Neural cell (in vitro differentiated cells): ENCODE measurements around the gene AGPAT4. TPM values are rescaled to one million over a fixed set of nuclear protein-coding genes. Genes with fewer than 3 reads are reported as not detected.

Source experiments
- H2AFZ ChIP-seq: fragments of 200-600, 300-800 bp; sonication (generic), shearing (Covaris generic); 2 replicates; pipeline ENCODE4 v1.6.0; 2014; ENCODE audit warnings: low read depth, mild to moderate bottlenecking, antibody characterized with exemption, low read length, moderate library complexity
- H3F3A ChIP-seq: fragments of 200-600 bp; shearing (Covaris generic); 2 replicates; pipeline ENCODE4 v1.6.1; 2016; ENCODE audit warnings: mild to moderate bottlenecking, moderate library complexity, mixed read lengths, antibody characterized with exemption, low read length; ENCODE audit not compliant: insufficient read depth, poor library complexity, severe bottlenecking
- H3K27ac ChIP-seq: fragments of 200-600, 300-800 bp; sonication (generic), shearing (Covaris generic); 2 replicates; pipeline ENCODE4 v1.5.1; 2014; ENCODE audit warnings: mild to moderate bottlenecking, low read length, moderate library complexity
- H3K27me3 ChIP-seq: fragments of 300-800, 200-600 bp; sonication (generic), shearing (Covaris generic); 2 replicates; pipeline ENCODE4 v1.6.0; 2014; ENCODE audit warnings: mild to moderate bottlenecking, low read depth, low read length, moderate library complexity; ENCODE audit not compliant: insufficient read depth
- H3K36me3 ChIP-seq: fragments of 300-800, 200-600 bp; sonication (generic), shearing (Covaris generic); 2 replicates; pipeline ENCODE4 v1.5.1; 2014; ENCODE audit warnings: mild to moderate bottlenecking, antibody characterized with exemption, low read length, moderate library complexity; ENCODE audit not compliant: insufficient read depth
- H3K4me2 ChIP-seq: fragments of 300-800, 200-600 bp; sonication (generic), shearing (Covaris generic); 2 replicates; pipeline ENCODE4 v1.6.0; 2014; ENCODE audit warnings: mild to moderate bottlenecking, low read length
- H3K4me3 ChIP-seq: fragments of 300-800, 200-600 bp; sonication (generic), shearing (Covaris generic); 2 replicates; pipeline ENCODE4 v1.5.1; 2014; ENCODE audit warnings: mild to moderate bottlenecking, low read length, moderate library complexity
- H3K79me2 ChIP-seq: fragments of 200-600 bp; shearing (Covaris generic); replicated peaks from 2 replicates; pipeline ENCODE4 v1.6.0; 2014; ENCODE audit warnings: mild to moderate bottlenecking, low read length, moderate library complexity; ENCODE audit not compliant: insufficient read depth
- H3K9ac ChIP-seq: fragments of 300-800, 200-600 bp; sonication (generic), shearing (Covaris generic); 2 replicates; pipeline ENCODE4 v1.6.1; 2016; ENCODE audit warnings: mild to moderate bottlenecking, low read length, mixed read lengths
- H3K9me2 ChIP-seq: fragments of 200-600 bp; shearing (Covaris generic); 2 replicates; pipeline ENCODE4 v1.6.1; 2016; ENCODE audit warnings: mild to moderate bottlenecking, low read length, mixed read lengths; ENCODE audit not compliant: insufficient read depth
- H3K9me3 ChIP-seq: fragments of 200-600, 300-800 bp; sonication (generic), shearing (Covaris generic); 2 replicates; pipeline ENCODE4 v1.6.1; 2016; ENCODE audit warnings: mild to moderate bottlenecking, mixed run types, low read length, moderate library complexity, mixed read lengths
- H4K20me1 ChIP-seq: fragments of 200-600 bp; shearing (Covaris generic); 2 replicates; pipeline ENCODE4 v1.6.1; 2016; ENCODE audit warnings: mild to moderate bottlenecking, mixed run types; ENCODE audit not compliant: insufficient read depth
- EP300 ChIP-seq: fragments of 450-650 bp; conservative IDR thresholded peaks from 2 replicates; pipeline ENCODE4 v1.6.1; 2014; ENCODE audit warnings: antibody characterized with exemption, mild to moderate bottlenecking, moderate library complexity; ENCODE audit not compliant: poor library complexity, severe bottlenecking
- EZH2 ChIP-seq: fragments of 200-600, 300-800 bp; shearing (Covaris generic), sonication (generic); IDR thresholded peaks from 2 replicates; pipeline ENCODE4 v1.6.1; 2014; ENCODE audit warnings: antibody characterized with exemption, low read length, borderline replicate concordance, mild to moderate bottlenecking; ENCODE audit not compliant: insufficient read depth, poor library complexity, severe bottlenecking
- MXI1 ChIP-seq: fragments of 450-650 bp; conservative IDR thresholded peaks from 2 replicates; pipeline ENCODE4 v1.6.1; 2014; ENCODE audit warnings: antibody characterized with exemption, mild to moderate bottlenecking; ENCODE audit not compliant: poor library complexity, severe bottlenecking
- POLR2AphosphoS5 ChIP-seq: IDR thresholded peaks from 2 replicates; pipeline ENCODE4 v1.6.1; 2012
- RAD21 ChIP-seq: fragments of 450-650 bp; conservative IDR thresholded peaks from 2 replicates; pipeline ENCODE4 v1.6.1; 2014; ENCODE audit warnings: antibody characterized with exemption, mild to moderate bottlenecking, moderate library complexity
- SMC3 ChIP-seq: fragments of 450-650 bp; conservative IDR thresholded peaks from 2 replicates; pipeline ENCODE4 v1.6.1; 2014; ENCODE audit warnings: antibody characterized with exemption, mild to moderate bottlenecking, moderate library complexity; ENCODE audit not compliant: poor library complexity
- TAF1 ChIP-seq: IDR thresholded peaks from 2 replicates; pipeline ENCODE4 v1.6.1; 2012; ENCODE audit warnings: low read depth
- polyA plus RNA-seq: library from polyadenylated mRNA; depleted of rRNA; stranded (reverse); fragments of >200 nt; gene quantifications from 2 replicates; pipeline ENCODE4 v1.2.3, GENCODE V29; 2014
- TF ChIP-seq, protein P1 (sequence below): IDR thresholded peaks from 2 replicates; pipeline ENCODE4 v1.6.1; 2012; ENCODE audit warnings: borderline replicate concordance
- TF ChIP-seq, protein P2 (sequence below): fragments of 450-650 bp; IDR thresholded peaks from 2 replicates; pipeline ENCODE4 v1.5.1; 2014; ENCODE audit warnings: antibody characterized with exemption, mild to moderate bottlenecking, moderate library complexity; ENCODE audit not compliant: poor library complexity, severe bottlenecking

Gene AGPAT4
- polyA plus RNA-seq, 1 donor from 2014 or later, result 42.6 TPM

DNA sequence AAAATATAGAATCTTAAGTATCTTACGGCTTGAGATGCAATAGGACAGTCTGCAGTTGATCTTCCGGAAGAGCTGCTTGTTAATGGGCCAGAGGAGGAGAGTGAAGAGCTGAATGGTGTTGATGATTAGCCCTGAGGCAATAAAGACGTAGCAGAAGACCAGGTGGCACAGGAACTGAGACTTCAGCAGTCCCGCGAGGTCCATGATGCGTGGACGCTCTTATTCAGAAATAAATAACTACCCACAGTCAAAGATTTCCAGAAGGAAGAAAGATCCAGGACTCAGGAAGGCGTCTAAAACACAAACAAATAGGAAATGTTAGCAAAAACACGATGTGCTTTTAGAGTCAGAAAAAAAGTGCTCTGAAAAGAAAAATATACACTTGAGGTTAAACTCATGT lies 41.9 kb downstream of the AGPAT4 start:
- H3K27me3 ChIP-seq, result no peaks in the 10 kb centered on the region
- no peak overlapping the region for H2AFZ ChIP-seq
- H4K20me1 ChIP-seq, result no peaks in the 10 kb centered on the region
- H3K9ac ChIP-seq, result no peak overlapping the region
- H3K4me2 ChIP-seq, result no peak overlapping the region
- TF ChIP-seq MXI1, result no peak
- no peak for TF ChIP-seq EP300
- no peak for TF ChIP-seq TAF1
- no peak for TF ChIP-seq RAD21
- TF ChIP-seq SMC3, result no peak
- no peak for TF ChIP-seq EZH2
- TF ChIP-seq POLR2AphosphoS5, result no peak
- TF ChIP-seq, protein P1, sequence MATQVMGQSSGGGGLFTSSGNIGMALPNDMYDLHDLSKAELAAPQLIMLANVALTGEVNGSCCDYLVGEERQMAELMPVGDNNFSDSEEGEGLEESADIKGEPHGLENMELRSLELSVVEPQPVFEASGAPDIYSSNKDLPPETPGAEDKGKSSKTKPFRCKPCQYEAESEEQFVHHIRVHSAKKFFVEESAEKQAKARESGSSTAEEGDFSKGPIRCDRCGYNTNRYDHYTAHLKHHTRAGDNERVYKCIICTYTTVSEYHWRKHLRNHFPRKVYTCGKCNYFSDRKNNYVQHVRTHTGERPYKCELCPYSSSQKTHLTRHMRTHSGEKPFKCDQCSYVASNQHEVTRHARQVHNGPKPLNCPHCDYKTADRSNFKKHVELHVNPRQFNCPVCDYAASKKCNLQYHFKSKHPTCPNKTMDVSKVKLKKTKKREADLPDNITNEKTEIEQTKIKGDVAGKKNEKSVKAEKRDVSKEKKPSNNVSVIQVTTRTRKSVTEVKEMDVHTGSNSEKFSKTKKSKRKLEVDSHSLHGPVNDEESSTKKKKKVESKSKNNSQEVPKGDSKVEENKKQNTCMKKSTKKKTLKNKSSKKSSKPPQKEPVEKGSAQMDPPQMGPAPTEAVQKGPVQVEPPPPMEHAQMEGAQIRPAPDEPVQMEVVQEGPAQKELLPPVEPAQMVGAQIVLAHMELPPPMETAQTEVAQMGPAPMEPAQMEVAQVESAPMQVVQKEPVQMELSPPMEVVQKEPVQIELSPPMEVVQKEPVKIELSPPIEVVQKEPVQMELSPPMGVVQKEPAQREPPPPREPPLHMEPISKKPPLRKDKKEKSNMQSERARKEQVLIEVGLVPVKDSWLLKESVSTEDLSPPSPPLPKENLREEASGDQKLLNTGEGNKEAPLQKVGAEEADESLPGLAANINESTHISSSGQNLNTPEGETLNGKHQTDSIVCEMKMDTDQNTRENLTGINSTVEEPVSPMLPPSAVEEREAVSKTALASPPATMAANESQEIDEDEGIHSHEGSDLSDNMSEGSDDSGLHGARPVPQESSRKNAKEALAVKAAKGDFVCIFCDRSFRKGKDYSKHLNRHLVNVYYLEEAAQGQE, result no peak
- TF ChIP-seq, protein P2, sequence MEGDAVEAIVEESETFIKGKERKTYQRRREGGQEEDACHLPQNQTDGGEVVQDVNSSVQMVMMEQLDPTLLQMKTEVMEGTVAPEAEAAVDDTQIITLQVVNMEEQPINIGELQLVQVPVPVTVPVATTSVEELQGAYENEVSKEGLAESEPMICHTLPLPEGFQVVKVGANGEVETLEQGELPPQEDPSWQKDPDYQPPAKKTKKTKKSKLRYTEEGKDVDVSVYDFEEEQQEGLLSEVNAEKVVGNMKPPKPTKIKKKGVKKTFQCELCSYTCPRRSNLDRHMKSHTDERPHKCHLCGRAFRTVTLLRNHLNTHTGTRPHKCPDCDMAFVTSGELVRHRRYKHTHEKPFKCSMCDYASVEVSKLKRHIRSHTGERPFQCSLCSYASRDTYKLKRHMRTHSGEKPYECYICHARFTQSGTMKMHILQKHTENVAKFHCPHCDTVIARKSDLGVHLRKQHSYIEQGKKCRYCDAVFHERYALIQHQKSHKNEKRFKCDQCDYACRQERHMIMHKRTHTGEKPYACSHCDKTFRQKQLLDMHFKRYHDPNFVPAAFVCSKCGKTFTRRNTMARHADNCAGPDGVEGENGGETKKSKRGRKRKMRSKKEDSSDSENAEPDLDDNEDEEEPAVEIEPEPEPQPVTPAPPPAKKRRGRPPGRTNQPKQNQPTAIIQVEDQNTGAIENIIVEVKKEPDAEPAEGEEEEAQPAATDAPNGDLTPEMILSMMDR, result no peak
- H3F3A ChIP-seq, result peaks cover 3% of the 10 kb centered on the region
- no peak overlapping the region for H3K4me3 ChIP-seq
- no peaks in the 10 kb centered on the region for H3K9me3 ChIP-seq
- peaks cover 5% of the 10 kb centered on the region for H3K36me3 ChIP-seq
- H3K79me2 ChIP-seq, result peaks cover 68% of the 10 kb centered on the region
- no peaks in the 10 kb centered on the region for H3K9me2 ChIP-seq
- H3K27ac ChIP-seq, result no peak overlapping the region

DNA sequence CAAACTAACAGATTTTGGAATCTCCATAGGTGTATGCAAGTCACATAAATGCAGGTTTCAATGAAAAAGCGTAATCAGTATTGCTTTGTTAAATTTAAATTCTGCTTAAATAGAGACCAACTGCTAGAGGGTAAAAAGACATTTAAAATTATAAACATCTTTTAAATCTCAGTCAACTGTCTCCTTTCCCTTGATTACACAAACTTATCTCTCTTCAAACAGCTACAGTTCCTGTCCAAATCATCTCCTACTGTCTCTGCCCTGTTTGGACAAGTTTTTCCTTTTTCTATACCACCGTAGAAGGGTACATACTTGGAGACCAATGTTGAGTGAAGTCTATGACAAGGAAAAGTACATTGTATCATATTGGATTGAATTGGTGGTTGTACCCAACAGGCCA lies 43.5 kb downstream of the AGPAT4 start:
- Histone ChIP-seq H3K36me3 (peaks cover 5% of the 10 kb centered on the region), H3K4me3 (no peak overlapping the region), H3K4me2 (no peak overlapping the region), H3K9me3 (no peaks in the 10 kb centered on the region), H3K9me2 (no peaks in the 10 kb centered on the region), H2AFZ (no peak overlapping the region), H4K20me1 (no peaks in the 10 kb centered on the region), H3K27me3 (no peaks in the 10 kb centered on the region), H3K79me2 (peaks cover 60% of the 10 kb centered on the region), H3K27ac (no peak overlapping the region), H3F3A (peaks cover 3% of the 10 kb centered on the region), H3K9ac (no peak overlapping the region)
- TF ChIP-seq, protein P2, result no peak
- TF ChIP-seq RAD21 (no peak), SMC3 (no peak), EP300 (no peak)
